ENCODE results near the gene VPS26B. TPM values are rescaled to one million over a fixed set of nuclear protein-coding genes. Genes with fewer than 3 reads are reported as not detected.

Gene VPS26B
- total RNA-seq, 1 experiment from 2014 or later, result 33.1 TPM

GRCh38 chr11:134216816-134217215 is 7.7 kb upstream of the VPS26B start:
- BruUV-seq (replicated peaks), result no TSS peak
- Mint-ChIP-seq H3K4me3 (ENCODE audit: low read depth, unreplicated experiment) (no peak overlapping the region), H3K4me1 (ENCODE audit: low read depth, unreplicated experiment) (peaks cover 24% of the 10 kb centered on the region), H3K27ac (ENCODE audit: unreplicated experiment) (no peak overlapping the region), H3K36me3 (ENCODE audit: insufficient read depth, unreplicated experiment) (peaks cover 16% of the 10 kb centered on the region), H3K9me3 (ENCODE audit: low read depth, unreplicated experiment) (no peaks in the 10 kb centered on the region), H3K27me3 (ENCODE audit: unreplicated experiment) (no peaks in the 10 kb centered on the region)
- TF ChIP-seq, protein P1, sequence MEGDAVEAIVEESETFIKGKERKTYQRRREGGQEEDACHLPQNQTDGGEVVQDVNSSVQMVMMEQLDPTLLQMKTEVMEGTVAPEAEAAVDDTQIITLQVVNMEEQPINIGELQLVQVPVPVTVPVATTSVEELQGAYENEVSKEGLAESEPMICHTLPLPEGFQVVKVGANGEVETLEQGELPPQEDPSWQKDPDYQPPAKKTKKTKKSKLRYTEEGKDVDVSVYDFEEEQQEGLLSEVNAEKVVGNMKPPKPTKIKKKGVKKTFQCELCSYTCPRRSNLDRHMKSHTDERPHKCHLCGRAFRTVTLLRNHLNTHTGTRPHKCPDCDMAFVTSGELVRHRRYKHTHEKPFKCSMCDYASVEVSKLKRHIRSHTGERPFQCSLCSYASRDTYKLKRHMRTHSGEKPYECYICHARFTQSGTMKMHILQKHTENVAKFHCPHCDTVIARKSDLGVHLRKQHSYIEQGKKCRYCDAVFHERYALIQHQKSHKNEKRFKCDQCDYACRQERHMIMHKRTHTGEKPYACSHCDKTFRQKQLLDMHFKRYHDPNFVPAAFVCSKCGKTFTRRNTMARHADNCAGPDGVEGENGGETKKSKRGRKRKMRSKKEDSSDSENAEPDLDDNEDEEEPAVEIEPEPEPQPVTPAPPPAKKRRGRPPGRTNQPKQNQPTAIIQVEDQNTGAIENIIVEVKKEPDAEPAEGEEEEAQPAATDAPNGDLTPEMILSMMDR (IDR thresholded peaks at IDR 0.05; ENCODE audit: unreplicated experiment), result no peak
- no peak for DNase-seq
- intact Hi-C loops (cut with micrococcal nuclease; ENCODE audit: unreplicated experiment), result no loop called here
- CTCF ChIA-PET, result no interaction called here

DNA sequence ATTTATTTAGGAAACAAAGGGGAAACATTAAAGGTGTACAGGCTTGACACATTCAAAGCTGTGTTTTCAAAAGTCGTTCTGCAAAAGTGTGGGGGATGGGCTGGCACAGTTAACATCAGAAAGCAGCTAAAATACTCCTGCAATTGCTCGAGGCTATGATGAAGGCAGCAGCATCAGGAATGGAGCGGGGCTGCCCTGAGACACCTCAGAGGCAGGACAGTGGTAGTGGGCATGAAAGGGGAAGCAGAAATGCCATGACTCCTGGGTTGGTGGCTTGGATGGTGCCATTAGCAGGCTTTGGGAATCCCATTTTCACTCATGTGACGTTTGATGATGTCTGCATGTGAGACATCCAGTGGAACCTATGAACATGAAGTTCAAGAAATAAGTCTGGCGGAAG is 1.4 kb upstream of the VPS26B start:
- H3K36me3 Mint-ChIP-seq (ENCODE audit: insufficient read depth, unreplicated experiment), result peaks cover 46% of the 10 kb centered on the region
- intact Hi-C loops (cut with micrococcal nuclease; ENCODE audit: unreplicated experiment), result no loop called here
- TF ChIP-seq, protein P1 (IDR thresholded peaks at IDR 0.05; ENCODE audit: unreplicated experiment), result no peak
- peak overlapping the region; percentile 88 for H3K4me3 Mint-ChIP-seq (ENCODE audit: low read depth, unreplicated experiment)
- TSS peak; percentile 59 for BruUV-seq (replicated peaks)
- no peak for DNase-seq
- CTCF ChIA-PET, result no interaction called here
- peak overlapping the region; percentile 81 for H3K27ac Mint-ChIP-seq (ENCODE audit: unreplicated experiment)
- H3K9me3 Mint-ChIP-seq (ENCODE audit: low read depth, unreplicated experiment), result no peaks in the 10 kb centered on the region
- no peaks in the 10 kb centered on the region for H3K27me3 Mint-ChIP-seq (ENCODE audit: unreplicated experiment)
- H3K4me1 Mint-ChIP-seq (ENCODE audit: low read depth, unreplicated experiment), result peaks cover 52% of the 10 kb centered on the region

DNA sequence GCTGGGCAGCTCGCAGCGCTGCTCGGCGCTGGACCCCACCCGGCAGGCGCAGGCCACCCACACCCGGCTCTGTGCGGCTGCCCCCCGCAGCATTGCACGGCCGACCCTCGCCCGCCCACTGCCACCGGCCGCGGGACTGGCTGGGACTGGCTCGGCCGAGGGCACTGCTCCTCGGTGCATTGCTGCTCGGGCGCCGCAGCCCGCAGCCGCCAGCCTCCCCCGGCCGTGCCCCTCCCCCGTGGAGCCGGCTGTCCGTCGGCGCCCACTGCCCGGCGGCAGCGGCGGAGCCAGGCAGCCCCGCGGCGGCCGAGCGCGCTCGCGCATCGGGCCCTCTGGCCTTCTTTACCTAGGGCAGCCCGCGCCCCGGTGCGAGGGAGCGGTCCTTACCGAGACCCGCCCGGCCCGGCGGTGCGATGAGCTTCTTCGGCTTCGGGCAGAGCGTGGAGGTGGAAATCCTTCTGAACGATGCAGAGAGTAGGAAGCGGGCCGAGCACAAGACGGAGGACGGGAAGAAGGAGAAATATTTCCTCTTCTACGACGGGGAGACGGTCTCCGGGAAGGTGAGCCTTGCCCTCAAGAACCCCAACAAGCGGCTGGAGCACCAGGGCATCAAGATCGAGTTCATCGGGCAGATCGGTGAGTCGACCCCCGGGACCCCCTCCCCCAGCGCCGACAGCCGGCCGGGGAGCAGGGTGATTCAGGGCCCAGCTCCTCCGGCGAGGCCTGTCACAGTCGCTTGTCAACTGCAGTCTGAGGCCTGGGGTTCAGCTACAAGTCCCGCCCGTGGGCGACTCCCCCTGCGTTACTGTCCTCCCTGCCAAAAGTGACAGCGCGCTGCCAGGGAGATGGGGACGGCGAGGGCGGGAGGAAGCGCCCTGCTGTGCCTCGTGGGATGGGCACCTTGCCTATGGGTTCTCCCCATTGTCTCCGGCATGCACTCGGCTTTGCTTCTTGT is 516 bp downstream of the VPS26B start:
- TF ChIP-seq, protein P1 (IDR thresholded peaks at IDR 0.05; ENCODE audit: unreplicated experiment), result no peak
- intact Hi-C loops (cut with micrococcal nuclease; ENCODE audit: unreplicated experiment), result no loop called here
- H3K27ac Mint-ChIP-seq (ENCODE audit: unreplicated experiment), result peak overlapping the region; percentile 50
- H3K27me3 Mint-ChIP-seq (ENCODE audit: unreplicated experiment), result no peaks in the 10 kb centered on the region
- BruUV-seq (replicated peaks), result no TSS peak
- CTCF ChIA-PET, result interaction anchor here (0.5 to 0.7 kb wide), 2 partner anchors 18 to 58 kb away, joined by 3 to 4 read pairs; no protein-coding TSS in a partner anchor
- DNase-seq, result peak; percentile 29
- peaks cover 33% of the 10 kb centered on the region for H3K36me3 Mint-ChIP-seq (ENCODE audit: insufficient read depth, unreplicated experiment)
- H3K4me3 Mint-ChIP-seq (ENCODE audit: low read depth, unreplicated experiment), result peak overlapping the region; percentile 88
- H3K9me3 Mint-ChIP-seq (ENCODE audit: low read depth, unreplicated experiment), result no peaks in the 10 kb centered on the region
- peaks cover 49% of the 10 kb centered on the region for H3K4me1 Mint-ChIP-seq (ENCODE audit: low read depth, unreplicated experiment)

- Mint-ChIP-seq H3K27ac (ENCODE audit: unreplicated experiment) (no peak overlapping the region), H3K4me3 (ENCODE audit: low read depth, unreplicated experiment) (no peak overlapping the region), H3K27me3 (ENCODE audit: unreplicated experiment) (no peaks in the 10 kb centered on the region), H3K4me1 (ENCODE audit: low read depth, unreplicated experiment) (peaks cover 48% of the 10 kb centered on the region), H3K36me3 (ENCODE audit: insufficient read depth, unreplicated experiment) (peaks cover 33% of the 10 kb centered on the region), H3K9me3 (ENCODE audit: low read depth, unreplicated experiment) (no peaks in the 10 kb centered on the region)
- DNase-seq, result no peak
- BruUV-seq (replicated peaks), result no TSS peak
- CTCF ChIA-PET, result interaction anchor here (0.6 kb wide), 1 partner anchor 125 kb away, joined by 5 read pairs; no protein-coding TSS in a partner anchor
- TF ChIP-seq, protein P1 (IDR thresholded peaks at IDR 0.05; ENCODE audit: unreplicated experiment), result no peak
- intact Hi-C loops (cut with micrococcal nuclease; ENCODE audit: unreplicated experiment), result no loop called here
Observed at GRCh38 chr11:134226806-134227325, 2.4 kb downstream of the VPS26B start.

Measured in Calu3 (cell line).